Activated T-helper 1 cell treated with anti-CD3 and anti-CD28 coated beads, Interleukin-2, amount 50 U/mL, for 16 hours (primary cell): Measurements from ENCODE around the gene CDH19.

Experiments
- DNase-seq, 2 donors: peaks; one replicate each; pipeline ENCODE4 v3.0.0-alpha.2; 2020; ENCODE audit warnings: low read depth in 1 of 2, low spot score in 1 of 2

The CDH19 gene

DNA sequence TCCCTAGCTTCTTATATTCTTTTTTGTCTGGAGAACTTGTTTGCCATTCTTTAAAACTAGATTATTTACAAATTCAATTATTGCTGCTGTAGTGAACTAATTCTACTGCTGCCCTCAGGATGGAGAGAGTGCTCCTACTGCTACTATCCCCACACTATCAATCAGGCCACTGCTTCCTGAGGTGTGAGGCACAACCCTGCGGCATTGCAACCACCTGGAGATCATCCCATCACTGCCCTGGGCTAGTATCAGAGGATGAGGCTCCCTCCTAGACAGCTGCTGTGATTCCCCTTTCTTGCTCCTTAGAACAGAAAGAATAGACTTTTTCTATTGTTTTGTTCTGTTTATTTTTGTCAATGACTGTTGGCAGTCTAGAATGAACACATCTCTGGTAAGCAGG is 146.6 kb downstream of the CDH19 start:
- DNase-seq, result no peak
